Right lobe of liver (tissue), 6 donors: ENCODE measurements around the gene ANKK1. TPM values are rescaled to one million over a fixed set of nuclear protein-coding genes. Genes with fewer than 3 reads are reported as not detected.

ENCODE experiments used
- ATAC-seq, 4 donors: fragments of 200-7000 bp; cut with Tn5 transposase; one replicate each; pipeline ENCODE4 v1.9.1; 2020; ENCODE audit warnings: mild to moderate bottlenecking in 4 of 4, moderate library complexity in 4 of 4
- DNase-seq, 3 donors: peaks; one replicate each; pipeline ENCODE4 v3.0.0-alpha.2; 2020
- H3K27ac ChIP-seq, 3 donors: fragments of 200-600 bp; one replicate each; pipeline ENCODE4 v1.8.0; 2022
- H3K27me3 ChIP-seq, 2 donors: fragments of 200-600 bp; one replicate each; pipeline ENCODE4 v1.8.0; 2022
- H3K36me3 ChIP-seq, 4 donors: fragments of 200-600 bp; sonication (generic) in 1 of 4; one replicate each; pipeline versions ENCODE4 v1.5.1 to v1.8.0; 2017 to 2022; ENCODE audit warnings: control low read depth in 1 of 4
- H3K4me1 ChIP-seq, 4 donors: fragments of 200-600 bp; sonication (generic) in 1 of 4; one replicate each; pipeline versions ENCODE4 v1.5.1 to v1.8.0; 2017 to 2022; ENCODE audit warnings: control low read depth in 1 of 4
- H3K4me3 ChIP-seq, 3 donors: fragments of 200-600 bp; one replicate each; pipeline ENCODE4 v1.8.0; 2022
- H3K9me3 ChIP-seq, 4 donors: fragments of 200-600 bp; sonication (generic) in 1 of 4; one replicate each; pipeline versions ENCODE4 v1.5.1 to v1.8.0; 2017 to 2022; ENCODE audit warnings: control low read depth in 1 of 4
- POLR2A ChIP-seq: fragments of 450-650 bp; IDR thresholded peaks from one replicate; pipeline ENCODE4 v1.6.1; 2017; ENCODE audit warnings: antibody characterized with exemption, mild to moderate bottlenecking
- WGBS: methylation state at CpG from one replicate; pipeline ENCODE4 v1.1.6; 2018; ENCODE audit warnings: low coverage, low lambda C conversion rate; ENCODE audit not compliant: insufficient coverage; ENCODE audit errors: missing lambda C conversion rate; 5-methylcytosine and 5-hydroxymethylcytosine counted together
- intact Hi-C, 2 donors: fragments of 100-400 bp; cut with DNase I; formaldehyde crosslinking; loops; one replicate each; pipeline versions ENCODE4 v1.11.2 to v1.14.1; 2022
- total RNA-seq, 6 experiments: library from RNA; depleted of rRNA in 2 of 6; stranded (reverse); fragments of >200 nt in 2 of 6; fragmentation: NEBNext Ultra II Directional in 3 of 6; extraction: Animal tissue kit (Norgen Biotek cat#: 25700) in 3 of 6; gene quantifications; one replicate each; pipeline versions ENCODE4 v1.1.0 to v1.2.4, GENCODE V29; 2016 to 2023
- TF ChIP-seq, protein P1 (sequence below), 4 donors: fragments of 200-600 bp in 3 of 4; fragments of 450-650 bp in 1 of 4; IDR thresholded peaks; one replicate each; pipeline versions ENCODE4 v1.5.1 to v1.8.0; 2016 to 2022; ENCODE audit warnings: antibody characterized with exemption in 4 of 4, mild to moderate bottlenecking in 2 of 4
- donor health status: DM: no; HTN: yes; CAD: no.
- donor health status: DM: no; HTN: no; CAD: no.
- donor health status: DM: no; HTN: no; CAD: no.
- donor health status: DM: no; HTN: yes; CAD: no.
- donor health status: DM: no; HTN: yes; CAD: no.

The ANKK1 gene
- total RNA-seq, 6 experiments from 2014 or later = 0.12 to 0.15 TPM; not detected in 4

DNA sequence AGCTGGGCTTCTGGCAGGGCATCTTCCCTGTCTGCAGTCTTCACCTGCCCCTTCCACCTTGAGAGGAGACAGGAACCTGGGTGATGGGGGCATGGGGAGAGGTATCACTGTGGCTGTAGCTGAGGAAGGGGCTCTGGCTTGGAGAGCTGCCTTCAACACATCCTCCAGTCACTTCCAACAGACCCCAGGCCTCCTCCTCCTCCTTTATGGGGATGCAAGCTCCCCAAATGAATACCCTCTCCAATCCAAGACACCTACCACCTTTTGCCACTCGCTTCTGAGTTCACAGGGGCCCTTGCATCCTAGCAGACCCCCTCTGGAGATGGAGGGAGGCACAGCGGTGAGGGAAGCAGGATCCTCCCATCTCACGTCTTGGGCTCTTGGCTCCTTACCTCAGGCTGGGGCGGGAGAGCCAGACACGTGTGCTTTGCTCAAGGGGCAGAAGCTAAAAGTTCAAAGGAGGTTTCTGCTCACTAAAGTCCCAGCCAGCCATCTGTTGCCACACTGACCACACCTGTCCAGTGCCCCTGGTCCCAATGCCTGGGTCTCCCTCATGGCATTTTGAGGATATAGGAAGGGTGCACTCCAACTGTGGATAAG lies 13.2 kb downstream of the ANKK1 start:
- 25% methylated on average over 2 of the region's 5 CpGs for WGBS
- intact Hi-C loops = no loop called here

DNA sequence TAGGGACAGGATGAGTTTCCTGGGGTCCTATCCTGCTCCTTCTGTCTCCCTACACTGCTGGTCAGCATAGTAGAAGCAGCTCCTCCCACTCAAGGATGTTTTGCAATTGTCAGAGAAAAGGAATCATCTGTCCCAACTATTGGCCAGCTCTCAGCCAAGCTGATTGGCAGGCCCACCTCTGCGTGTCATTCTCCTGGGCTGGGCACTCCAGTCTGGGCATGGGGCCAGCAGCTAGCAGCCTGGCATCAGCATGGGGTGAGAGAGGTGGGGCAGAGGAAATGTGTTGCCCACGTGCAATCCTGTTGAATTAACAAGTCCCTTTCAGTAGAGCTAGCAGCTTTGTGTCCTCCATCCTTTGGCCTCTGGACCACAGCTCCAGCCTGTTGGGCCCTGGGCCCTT lies 14.1 kb downstream of the ANKK1 start:
- H3K4me1 ChIP-seq = no peaks in the 10 kb centered on the region
- H3K4me3 ChIP-seq = no peak overlapping the region
- ATAC-seq = peak; percentile 36 to 89 (median 62)
- no peak overlapping the region for H3K27ac ChIP-seq
- DNase-seq = peak in 2 of 3 donors; percentile 49 to 80
- 0% methylated on average over 2 of the region's 2 CpGs for WGBS
- no peak for TF ChIP-seq POLR2A
- TF ChIP-seq, protein P1, sequence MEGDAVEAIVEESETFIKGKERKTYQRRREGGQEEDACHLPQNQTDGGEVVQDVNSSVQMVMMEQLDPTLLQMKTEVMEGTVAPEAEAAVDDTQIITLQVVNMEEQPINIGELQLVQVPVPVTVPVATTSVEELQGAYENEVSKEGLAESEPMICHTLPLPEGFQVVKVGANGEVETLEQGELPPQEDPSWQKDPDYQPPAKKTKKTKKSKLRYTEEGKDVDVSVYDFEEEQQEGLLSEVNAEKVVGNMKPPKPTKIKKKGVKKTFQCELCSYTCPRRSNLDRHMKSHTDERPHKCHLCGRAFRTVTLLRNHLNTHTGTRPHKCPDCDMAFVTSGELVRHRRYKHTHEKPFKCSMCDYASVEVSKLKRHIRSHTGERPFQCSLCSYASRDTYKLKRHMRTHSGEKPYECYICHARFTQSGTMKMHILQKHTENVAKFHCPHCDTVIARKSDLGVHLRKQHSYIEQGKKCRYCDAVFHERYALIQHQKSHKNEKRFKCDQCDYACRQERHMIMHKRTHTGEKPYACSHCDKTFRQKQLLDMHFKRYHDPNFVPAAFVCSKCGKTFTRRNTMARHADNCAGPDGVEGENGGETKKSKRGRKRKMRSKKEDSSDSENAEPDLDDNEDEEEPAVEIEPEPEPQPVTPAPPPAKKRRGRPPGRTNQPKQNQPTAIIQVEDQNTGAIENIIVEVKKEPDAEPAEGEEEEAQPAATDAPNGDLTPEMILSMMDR (IDR thresholded peaks at IDR 0.05) = no peak
- no peaks in the 10 kb centered on the region for H3K9me3 ChIP-seq
- H3K27me3 ChIP-seq = no peaks in the 10 kb centered on the region
- no peaks in the 10 kb centered on the region for H3K36me3 ChIP-seq
- intact Hi-C loops = no loop called here

More for the DNA sequence above, 13.2 kb downstream of the ANKK1 start:
- TF ChIP-seq, protein P1 (IDR thresholded peaks at IDR 0.05) = no peak
- no peak for TF ChIP-seq POLR2A
- Histone ChIP-seq H3K9me3 (no peaks in the 10 kb centered on the region), H3K27ac (no peak overlapping the region), H3K4me3 (no peak overlapping the region), H3K4me1 (no peaks in the 10 kb centered on the region), H3K27me3 (no peaks in the 10 kb centered on the region), H3K36me3 (no peaks in the 10 kb centered on the region)
- ATAC-seq (no peak), DNase-seq (no peak)

DNA sequence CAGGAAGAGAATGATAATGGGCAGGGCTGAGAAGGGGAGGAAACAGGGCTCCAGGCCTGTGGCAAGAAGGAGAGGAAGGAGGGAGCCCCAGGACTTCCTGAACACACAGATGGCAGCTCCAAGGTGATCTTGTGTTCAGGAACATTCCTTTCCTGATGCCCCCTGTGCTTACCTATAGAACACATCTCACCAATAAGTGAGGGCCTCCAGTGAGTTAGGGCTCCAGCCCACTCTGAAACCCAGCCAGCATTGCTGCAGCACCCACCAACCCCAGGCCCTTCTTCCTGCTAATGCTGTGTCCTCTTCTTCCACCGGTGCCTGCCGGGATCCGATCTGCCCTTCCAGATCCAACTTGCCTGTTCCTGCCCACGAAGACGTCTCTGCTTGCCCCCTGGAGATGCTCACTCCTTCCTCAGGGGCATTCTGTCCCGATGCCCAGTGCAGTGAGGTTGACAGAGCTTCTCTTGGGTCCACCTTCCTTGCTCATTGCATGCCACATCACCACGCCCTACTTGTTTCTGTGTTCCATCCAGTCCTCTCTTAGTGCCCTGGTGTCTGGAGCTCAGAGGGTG lies 17.4 kb downstream of the ANKK1 start:
- H3K36me3 ChIP-seq = no peaks in the 10 kb centered on the region
- H3K4me3 ChIP-seq = no peak overlapping the region
- no peak for ATAC-seq
- 56% methylated on average over 4 of the region's 7 CpGs for WGBS
- DNase-seq = no peak
- no peak for TF ChIP-seq POLR2A
- TF ChIP-seq, protein P1 (IDR thresholded peaks at IDR 0.05) = no peak
- H3K27me3 ChIP-seq = no peaks in the 10 kb centered on the region
- no peaks in the 10 kb centered on the region for H3K9me3 ChIP-seq
- intact Hi-C loops = no loop called here
- H3K27ac ChIP-seq = no peak overlapping the region
- no peaks in the 10 kb centered on the region for H3K4me1 ChIP-seq

DNA sequence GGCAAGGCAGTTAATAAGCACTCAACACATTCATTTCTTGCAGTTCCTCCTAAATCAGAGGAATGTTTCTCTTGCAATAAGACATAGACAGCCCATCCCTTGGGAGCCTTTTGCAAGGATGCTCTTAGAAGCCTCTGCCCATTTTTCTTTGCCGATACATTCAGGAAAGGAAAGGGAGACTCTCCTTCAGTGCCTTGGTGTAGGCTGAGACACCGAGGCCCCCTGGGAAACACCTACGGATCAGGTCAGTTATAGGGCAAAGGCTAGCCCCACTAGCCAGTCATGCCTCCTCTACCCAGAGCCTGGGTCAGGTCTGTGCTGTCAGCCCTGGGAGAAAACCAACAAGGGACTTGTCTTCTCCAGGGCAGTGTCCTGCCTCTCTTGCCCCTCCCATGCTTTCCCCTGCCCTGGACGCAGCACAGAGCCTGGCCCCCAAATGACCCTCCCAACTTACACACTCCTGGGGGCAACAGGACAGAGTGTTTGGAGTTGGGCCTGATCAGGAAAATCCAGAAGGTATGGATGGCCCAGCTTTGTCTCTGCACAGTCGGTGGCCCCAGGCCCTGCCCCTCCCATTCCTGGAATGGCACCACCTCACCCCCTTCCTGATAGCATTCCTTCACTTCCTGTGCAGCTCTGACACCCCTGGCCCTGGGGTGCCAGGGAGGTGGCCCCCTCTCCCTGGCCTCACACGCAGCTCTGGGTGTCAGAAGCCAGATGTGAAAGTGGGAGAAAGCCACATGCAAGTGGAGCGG lies 18.3 kb downstream of the ANKK1 start:
- 67% methylated on average over 2 of the region's 7 CpGs for WGBS
- Histone ChIP-seq H3K4me1 (no peaks in the 10 kb centered on the region), H3K27ac (no peak overlapping the region), H3K9me3 (no peaks in the 10 kb centered on the region), H3K27me3 (no peaks in the 10 kb centered on the region), H3K36me3 (no peaks in the 10 kb centered on the region), H3K4me3 (no peak overlapping the region)
- TF ChIP-seq, protein P1 (IDR thresholded peaks at IDR 0.05) = no peak
- TF ChIP-seq POLR2A = no peak
- intact Hi-C loops = no loop called here
- no peak for DNase-seq
- ATAC-seq = no peak
